HG03571 (cell line): ENCODE data around the gene FBN3.

Experiments used
- ATAC-seq: cut with Tn5 transposase; IDR thresholded peaks from one replicate; pipeline ENCODE4 v1.9.1; 2021; ENCODE audit not compliant: unreplicated experiment

Gene FBN3

GRCh38 chr19:8094336-8094735, 55.1 kb downstream of the FBN3 start:
- no peak for ATAC-seq

- ATAC-seq = no peak
Measured at GRCh38 chr19:8093740-8094139, 55.7 kb downstream of the FBN3 start.

DNA sequence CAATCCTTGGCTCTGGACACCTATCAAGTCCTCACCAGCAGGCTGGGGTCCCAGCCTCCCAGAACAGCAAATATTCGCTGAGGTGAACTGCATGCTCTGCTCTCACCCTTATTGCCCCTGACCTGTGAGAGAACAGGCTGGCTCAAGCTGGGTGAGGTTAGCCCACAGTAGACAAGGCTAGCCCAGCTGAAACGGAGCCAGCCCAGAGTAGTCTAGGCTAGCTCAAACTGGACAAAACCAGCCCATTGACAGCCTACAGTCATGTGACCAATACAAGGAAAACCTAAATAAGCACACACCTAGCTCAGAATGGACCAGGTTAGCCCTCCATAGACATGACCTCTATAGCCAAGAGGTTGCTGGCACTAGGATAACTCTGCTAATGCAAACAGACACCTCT, 58.4 kb downstream of the FBN3 start:
- ATAC-seq = no peak

DNA sequence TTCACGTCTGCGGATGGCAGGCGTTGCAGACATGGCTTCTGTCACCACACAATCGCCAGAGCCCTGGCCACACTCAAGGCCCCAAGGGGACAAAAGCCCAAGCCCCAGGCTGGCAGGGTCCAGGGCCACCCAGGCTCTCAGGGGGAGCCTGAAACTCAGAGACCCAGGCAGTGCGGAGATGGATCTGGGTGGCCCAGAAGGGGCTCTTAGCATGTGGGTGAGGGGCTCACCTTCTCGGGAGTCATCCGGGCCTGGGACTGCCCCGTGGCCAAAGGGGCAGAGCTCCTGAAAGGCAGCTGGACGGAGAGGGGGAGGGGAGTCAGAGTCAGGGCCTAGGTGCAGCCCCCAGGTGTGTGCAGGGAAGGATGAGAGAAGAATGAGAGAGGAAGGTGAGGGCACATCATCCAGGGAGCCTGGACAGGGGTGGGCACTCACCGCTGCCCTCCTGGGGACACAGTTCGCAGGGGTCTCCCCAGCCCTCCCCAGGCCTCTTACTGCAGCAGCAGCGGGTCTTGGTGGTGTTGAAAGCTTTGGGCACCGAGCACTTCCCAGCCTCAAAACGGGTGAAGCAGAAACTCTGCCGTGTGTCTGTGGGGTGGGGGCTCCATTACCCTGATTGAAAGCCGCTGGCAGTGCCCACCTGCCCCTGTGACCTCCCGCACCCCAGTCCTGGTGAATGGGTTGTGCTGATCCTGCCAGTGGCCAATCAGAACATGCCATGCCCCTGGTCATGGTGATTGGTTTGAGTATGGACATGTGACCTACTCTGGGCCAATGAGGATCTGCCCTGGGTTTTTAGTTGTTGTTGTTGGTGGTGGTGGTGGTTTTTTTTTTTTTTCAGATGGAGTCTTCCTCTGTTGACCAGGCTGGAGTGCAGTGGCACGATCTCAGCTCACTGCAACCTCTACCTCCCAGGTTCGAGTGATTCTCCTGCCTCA, 59.5 kb downstream of the FBN3 start:
- no peak for ATAC-seq

DNA sequence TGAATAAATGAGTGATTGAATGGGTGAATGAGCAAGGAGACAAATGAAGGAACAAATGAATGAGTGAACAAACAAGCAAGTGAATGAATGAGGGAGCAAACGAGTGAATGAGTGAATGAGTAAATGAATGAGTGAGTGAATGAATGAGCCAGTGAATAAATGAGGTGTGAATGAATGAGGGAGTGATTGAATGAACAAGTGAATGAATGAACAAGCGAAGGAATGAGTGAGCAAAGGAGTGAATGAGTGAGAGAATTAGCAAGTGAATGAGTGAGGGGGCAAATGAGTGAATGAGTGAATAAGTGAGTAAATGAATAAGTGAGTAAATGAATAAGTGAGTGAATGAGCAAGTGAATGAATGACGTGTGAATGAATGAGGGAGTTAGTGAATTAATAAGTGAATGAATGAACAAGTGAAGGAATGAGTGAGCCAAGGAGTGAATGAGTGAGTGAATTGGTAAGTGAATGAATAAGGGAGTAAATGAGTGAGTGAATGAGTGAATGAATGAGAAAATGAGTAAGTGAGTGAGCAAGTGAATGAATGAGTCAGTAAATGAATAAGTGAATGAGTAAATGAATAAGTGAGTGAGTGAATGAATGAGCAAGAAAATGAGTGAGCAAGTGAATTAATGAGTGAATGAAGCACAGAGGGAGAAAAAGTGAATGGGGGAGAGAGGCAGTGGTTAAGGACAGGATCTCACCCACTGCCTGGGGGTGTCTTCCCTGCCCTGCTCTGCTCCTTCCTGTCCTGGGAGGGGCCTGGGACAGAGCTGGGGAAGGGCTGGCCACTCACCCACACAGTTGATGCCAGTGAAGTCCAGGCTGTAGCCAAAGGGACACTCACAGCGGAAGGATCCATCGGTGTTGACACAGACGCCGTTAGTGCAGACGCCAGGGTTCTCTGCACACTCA, 60.4 kb downstream of the FBN3 start:
- no peak for ATAC-seq

GRCh38 chr19:8087876-8088275, 61.5 kb downstream of the FBN3 start:
- ATAC-seq = no peak

- ATAC-seq = no peak
Measured at GRCh38 chr19:8086849-8087248, 62.5 kb downstream of the FBN3 start.

GRCh38 chr19:8085598-8086408, 63.6 kb downstream of the FBN3 start:
- no peak for ATAC-seq

- ATAC-seq = no peak
Measured at GRCh38 chr19:8084152-8084551, 65.2 kb downstream of the FBN3 start.

DNA sequence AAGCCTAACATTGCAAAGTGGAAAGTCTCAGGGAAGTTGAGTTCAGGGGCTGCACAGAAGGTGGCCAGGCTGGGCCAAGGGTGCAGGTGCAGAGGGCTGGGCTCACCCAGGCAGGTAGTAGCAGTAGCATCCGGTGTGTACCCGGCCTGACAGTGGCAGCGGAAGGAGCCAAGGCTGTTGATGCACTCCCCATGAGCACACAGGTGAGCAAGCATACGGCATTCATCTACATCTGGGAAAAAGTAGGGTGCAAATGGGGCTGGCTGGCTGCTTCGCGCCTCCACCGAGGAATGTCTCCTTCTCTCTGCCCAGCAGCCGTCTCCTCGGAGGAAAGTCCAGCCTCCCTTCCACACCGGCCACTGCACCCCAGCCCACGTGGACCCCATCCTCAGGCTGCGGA, 66.3 kb downstream of the FBN3 start:
- no peak for ATAC-seq

- no peak for ATAC-seq
Measured at GRCh38 chr19:8081569-8082550, 67.5 kb downstream of the FBN3 start.

DNA sequence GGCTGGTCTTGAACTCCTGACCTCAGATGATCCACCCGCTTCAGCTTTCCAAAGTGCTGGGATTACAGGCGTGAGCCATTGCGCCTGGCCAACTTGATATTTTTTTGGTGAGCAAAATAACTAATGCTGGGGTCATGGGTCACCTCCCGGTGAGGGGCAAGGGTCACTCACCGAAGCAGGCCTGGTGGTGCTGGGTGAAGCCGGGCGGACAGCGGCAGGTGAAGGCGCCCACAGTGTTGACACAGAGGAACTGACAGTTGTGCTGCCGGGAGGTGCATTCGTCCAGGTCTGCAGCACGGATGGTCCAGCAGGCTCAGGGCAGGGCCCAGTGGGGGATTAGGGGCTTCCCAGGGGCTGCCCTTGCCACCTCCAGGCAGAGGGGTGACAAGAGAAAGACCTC, 68.6 kb downstream of the FBN3 start:
- ATAC-seq = no peak

DNA sequence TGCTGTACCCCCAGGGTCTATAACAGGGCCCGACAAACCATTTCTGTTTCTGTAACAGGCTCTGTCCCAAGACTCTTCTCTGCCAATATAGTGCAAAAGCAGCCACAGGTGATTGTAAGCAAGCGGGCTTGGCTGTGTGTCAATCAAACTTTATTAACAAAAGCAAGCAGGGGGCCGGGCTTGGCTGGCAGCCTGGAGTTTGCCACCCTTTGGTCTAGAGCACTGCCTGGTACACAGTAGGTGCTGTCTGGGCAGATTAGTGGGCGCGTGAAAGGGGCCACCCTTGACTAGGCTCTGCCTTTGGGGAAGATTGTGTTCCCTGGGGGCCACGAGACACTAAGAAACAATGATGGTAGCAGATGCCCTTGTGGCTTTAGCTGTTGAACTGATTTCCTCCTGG, 69.4 kb downstream of the FBN3 start:
- no peak for ATAC-seq

DNA sequence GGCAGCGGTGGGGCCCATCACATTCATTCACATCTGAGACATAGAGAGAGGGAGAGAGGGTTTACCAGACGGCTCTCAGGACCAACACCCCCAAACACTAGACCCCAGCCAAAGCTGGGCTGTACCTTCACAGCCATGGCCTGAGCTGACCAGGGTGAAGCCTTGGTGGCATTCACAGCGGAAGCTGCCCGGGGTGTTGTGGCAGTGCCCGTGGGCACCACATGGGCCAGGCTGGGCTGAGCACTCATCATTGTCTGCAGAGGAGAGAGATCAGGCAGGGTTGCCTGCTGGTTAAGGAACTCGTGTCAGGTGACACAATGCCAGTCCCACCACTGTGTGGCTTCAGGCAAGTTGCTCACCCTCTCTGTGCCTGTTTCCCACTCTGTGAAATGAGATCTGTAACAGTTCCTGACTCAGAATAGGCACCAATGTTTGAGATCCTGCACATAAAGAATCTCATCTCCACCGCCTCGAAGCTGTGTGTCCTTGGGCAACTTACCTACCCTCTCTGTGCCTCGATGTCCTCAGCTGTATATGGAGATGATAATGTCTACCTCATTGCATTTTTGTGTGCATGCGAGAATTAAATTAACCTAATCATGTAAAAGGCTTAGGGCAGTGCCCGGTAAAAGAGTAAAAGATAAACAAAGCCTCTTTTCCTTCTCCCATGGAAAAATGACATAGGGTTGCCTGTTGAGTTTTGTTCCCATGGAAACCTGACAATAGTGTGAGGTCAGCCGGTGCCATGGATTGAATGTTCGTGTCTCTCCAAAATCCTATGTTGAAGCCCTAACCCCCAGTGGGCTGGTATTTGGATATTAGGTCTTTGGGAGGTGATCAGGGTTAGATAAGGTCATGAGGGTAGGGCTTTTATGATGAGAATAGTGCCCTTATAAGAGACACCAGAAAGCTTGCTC, 74.0 kb downstream of the FBN3 start:
- no peak for ATAC-seq

DNA sequence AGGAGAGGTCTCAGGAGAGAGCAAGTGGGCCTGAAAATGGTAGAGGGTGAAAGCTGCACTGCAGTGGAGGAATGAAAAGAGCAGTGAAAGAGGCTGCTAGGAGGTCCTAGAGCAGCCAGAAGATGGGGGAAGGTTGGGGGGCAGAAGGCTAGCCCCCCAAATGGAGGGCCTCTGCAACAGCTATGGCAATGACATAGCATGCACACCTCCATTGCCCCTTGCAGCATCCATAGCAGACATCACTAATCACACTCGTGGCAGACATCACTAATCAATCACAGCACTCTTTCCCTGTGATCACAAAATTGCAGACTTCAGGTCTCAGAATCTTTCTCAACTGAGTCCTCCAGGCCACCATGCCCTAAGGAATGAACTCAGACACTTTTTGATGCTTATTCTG, 74.9 kb downstream of the FBN3 start:
- ATAC-seq = no peak

DNA sequence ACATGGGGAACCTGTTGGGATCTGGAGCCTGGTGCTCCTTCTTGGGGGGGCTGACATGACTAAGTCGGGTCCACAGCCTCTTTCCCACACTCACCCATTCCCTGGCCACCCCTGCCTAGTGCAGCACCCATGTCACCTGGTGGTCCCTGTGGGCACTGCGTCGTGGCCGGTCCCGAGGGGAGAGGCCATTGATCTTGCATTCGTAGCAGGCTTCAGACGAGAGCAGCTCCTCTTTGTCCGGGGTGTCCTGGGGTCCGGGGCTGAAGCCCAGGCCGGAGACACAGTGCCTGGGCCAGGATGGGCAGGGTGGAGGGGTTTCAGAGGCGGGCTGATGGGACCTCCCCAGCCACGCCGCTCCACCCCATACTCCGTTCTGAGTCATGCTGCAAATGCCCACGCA, 77.5 kb downstream of the FBN3 start:
- no peak for ATAC-seq

DNA sequence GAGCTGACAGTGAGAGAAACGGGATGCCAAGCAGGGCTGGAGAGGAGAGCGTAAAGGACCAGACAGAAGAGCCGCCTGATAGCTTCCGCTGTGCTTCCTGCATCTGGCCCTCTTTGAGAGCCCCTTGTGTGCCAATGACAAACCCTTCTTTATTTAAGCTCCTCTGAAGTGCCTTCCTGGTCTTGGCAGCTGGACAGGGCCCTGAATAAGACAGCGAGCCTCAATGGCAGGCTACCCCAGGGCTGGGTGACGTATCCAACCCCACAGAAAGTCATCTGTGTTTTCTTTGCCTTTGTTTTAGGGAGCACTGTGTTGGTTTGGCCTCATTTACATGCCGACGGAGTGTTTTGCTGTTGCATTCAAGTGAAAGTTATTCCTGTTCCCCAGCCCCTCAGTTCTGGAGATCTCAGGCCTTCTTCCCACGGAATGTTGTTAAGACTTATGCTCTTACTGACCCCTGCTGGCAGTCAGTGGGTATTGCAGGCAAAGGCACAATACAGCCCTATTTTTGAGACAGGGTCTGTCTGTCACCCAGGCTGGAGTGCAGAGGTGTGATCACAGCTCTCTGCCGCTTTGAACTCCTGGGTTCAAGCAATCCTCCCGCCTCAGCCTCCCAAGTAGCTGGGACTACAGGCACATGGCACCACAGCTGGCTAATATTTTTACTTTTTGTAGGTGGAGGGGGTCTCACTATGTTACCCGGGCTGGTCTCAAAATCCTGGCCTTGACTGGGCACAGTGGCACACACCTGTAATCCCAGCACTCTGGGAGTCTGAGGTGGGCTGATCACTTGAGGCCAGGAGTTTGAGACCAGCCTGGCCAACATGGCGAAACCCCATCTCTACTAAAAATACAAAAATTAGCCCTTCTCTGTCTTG, 80.1 kb downstream of the FBN3 start:
- no peak for ATAC-seq

DNA sequence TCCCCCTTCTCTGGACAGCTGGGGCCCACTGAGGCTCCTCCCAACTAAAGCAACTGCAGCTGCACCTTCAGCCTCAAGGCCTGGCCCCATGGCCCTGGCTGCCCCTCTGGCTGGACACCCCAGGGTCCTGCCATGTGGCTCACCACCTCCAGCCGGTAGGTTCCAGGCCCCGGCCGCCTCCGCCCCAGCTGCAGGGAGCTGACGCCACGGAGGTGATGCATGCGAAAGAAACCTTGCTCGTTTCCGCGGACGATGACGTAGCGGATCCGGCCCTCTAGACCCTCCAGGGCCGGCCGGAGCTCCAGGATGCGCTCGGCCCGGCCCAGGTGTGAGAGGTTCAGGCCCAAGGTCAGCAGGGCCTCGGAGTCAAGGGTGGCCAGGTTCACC, 83.5 kb downstream of the FBN3 start:
- ATAC-seq = no peak
